SK-N-DZ (cell line): ENCODE data around the gene FRG2B. TPM values are rescaled to one million over a fixed set of nuclear protein-coding genes. Genes with fewer than 3 reads are reported as not detected.
A peak's percentile ranks its signal among the peaks of the same experiment; 100 is the strongest.
"Not testable (repeated sequence)": the region's sequence is repeated elsewhere in the genome, so short reads cannot be mapped to it uniquely, and the experiment has no call there.

Experiments used
- DNase-seq: peaks from one replicate; pipeline ENCODE4 v3.0.0-alpha.2; 2015; ENCODE audit warnings: low spot score
- polyA plus RNA-seq, 2 experiments: library from polyadenylated mRNA; depleted of rRNA; stranded (reverse); fragments of >200 nt; gene quantifications; 2 replicates each; pipeline ENCODE4 v1.2.3, GENCODE V29; 2014

Gene FRG2B
- polyA plus RNA-seq (2014; cell fraction: cytosol; rRNA removed), result not detected in 2 replicates
- not detected in 2 replicates for polyA plus RNA-seq (2014; cell fraction: nucleus; rRNA removed)

DNA sequence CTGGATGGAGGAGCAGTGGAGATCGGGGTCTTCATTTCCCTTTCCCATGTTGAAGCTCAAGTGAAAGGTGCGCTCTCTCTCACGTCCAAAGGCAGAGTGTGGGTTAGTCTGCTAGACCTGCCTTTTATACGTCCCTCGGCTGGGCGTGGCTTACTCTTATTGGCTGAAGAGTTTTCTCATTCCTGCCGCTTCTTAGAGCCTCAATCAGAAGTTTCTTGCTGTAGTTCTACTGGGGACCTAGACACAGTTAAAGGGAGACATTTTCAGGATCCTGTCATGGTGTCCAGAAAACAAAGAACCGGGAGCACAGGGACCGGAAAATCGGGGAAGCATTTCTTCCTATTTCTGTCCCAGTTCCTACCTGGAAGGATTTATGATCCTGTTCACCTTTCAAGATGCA, at the start of gene FRG2B:
Gene FRG2B, minus strand, starts transcription at position 101 of the 400 bp plus-strand sequence. Its CDS starts 53 bp downstream, at position 48.
- DNase-seq, result not testable (repeated sequence)

DNA sequence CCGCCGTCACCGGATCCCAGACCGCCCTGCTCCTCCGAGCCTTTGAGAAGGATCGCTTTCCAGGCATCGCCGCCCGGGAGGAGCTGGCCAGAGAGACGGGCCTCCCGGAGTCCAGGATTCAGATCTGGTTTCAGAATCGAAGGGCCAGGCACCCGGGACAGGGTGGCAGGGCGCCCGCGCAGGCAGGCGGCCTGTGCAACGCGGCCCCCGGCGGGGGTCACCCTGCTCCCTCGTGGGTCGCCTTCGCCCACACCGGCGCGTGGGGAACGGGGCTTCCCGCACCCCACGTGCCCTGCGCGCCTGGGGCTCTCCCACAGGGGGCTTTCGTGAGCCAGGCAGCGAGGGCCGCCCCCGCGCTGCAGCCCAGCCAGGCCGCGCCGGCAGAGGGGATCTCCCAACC, 40.9 kb upstream of the FRG2B start:
- DNase-seq, result not testable (repeated sequence)

DNA sequence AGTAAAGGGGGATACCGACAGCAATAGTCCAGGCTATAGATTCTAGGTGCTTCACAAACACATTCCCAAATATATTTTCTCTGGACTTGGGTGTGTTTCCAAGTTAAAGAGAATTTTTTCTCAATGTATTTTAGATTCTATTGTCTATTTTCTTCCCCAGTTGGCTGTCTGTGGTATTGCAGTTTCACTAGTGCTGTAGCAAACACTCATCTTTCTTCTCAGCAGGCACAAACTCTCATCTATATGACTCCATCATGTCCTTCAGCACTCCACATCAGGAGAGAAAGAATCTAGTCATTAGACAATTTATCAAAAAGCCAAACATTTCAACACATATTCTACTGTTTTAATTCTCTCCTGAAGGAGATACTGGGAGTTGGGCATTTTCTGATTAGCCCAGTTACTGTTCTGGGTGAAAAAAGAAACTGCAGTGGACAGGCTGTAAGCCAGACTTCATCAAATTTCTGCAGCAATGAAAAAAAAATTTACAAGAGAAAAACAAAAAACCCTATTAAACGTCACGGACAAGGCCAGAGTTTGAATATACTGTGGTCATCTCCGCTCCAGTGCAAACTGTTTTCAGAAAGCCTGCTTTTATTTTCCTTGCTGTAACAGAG, 37.1 kb upstream of the FRG2B start:
- DNase-seq, result not testable (repeated sequence)

DNA sequence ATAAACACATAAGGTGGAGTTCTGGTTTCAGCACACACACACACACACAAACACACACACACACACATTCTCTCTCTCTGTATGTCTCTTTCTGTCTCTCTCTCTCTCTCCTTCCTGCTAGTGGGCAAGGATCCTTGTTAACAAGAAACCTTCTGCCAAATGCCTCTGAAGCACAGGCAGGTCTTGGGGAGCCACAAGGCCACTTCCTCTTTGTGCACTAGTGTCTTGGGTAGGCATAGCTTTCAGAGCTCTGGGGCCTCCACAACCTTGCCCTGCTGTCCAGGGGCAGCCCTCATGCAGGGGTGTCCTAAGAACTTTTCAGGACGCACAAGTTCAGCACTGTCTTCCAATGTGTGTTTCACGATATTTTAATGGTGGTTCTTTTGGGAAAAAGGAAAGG, 34.5 kb upstream of the FRG2B start:
- not testable (repeated sequence) for DNase-seq

DNA sequence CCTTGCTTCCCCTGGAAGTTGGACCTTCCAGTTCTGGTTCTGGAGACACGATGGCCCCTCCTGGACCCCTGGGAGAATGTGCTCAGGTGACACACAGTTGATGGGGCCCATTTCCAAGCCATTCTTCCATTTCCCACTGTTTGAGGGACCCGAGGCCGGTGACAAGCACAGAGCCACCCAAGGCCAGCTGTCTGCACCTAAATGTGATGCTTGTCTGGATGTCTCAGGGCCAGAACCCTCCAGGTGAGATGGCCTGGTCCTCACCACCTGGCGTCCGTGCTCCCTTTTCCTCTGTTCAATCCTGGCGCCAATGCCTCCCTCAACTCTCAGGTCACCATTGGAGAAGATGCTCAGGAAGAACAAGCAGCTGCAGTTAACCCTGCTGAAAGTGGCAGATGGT, 33.9 kb upstream of the FRG2B start:
- DNase-seq, result not testable (repeated sequence)

DNA sequence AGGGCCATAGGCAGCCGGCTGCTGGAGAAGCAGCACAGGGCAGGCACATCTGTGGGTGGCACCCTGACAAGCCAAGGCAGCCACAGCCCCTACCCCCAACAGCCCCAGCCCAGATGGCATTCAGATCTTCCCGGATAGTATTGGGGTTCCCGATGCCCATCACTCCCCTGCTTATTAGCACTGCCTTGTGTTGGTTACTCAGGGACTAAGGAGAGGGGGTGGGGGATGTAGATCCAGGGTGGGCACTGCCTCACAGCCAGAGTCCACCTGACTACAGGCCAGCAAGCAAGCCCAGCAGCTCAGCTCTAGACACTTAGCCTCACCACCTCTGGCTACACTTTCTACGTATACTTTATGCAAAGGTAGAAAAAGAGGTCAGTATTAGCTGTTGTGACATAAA, 30.7 kb upstream of the FRG2B start:
- DNase-seq, result not testable (repeated sequence)

DNA sequence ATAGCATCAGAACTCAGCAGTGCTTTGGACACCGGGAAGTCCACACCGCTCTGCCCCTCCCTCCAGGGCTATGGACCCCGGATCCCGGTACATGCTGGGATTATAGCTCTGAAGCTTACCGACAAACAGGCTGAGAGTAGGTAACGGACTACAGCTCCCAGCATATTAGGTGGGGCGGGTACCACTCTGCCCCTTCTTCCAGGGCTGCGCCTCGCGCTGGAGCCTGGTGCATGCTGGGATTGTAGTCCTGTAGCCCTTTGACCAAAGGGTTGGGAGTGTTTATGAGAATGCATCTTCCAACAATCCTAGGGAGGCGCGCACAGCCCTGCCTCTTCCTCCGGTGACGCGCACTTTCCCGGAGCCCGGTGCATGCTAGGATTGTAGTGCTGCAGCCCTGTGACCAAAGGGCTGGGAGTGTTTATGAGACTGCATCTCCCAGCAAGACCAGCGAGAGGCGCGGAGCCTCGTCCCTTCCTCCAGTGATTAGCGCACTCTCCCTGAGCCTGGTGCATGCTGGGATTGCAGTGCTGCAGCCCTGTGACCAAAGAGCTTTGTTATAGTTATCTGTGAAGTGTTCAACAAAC, 22.4 kb upstream of the FRG2B start:
- DNase-seq, result not testable (repeated sequence)

DNA sequence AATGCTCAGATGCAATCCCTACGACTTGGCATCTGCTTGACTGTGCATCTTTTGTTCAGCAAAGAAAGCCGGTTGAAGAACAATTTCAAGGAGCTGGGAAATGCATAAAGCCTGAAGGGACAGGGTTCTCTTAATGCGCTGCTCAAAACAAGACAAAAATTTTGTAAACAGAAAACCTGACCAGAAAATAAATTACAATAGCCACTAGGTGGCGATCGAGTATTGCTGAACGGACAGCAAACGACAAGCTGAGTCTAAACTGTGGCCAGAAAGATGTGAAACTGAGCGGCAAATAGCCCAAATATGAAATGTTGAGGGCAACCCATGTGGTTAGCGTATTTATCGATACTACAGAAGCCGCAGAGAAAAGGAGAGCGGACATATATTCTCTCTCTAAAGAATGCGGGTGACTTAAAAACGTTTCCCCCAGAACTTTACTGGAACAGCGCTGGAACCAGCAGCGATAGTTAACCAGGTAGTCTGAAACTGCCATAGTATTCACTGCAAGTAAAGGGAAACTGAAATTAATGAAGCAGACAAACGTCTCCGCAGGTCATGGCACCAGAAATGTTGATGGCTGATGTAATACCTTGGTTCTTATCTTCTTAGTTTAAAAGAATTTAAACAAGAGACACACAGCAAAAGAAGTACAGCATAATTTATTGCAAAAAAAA, 20.6 kb upstream of the FRG2B start:
- not testable (repeated sequence) for DNase-seq

DNA sequence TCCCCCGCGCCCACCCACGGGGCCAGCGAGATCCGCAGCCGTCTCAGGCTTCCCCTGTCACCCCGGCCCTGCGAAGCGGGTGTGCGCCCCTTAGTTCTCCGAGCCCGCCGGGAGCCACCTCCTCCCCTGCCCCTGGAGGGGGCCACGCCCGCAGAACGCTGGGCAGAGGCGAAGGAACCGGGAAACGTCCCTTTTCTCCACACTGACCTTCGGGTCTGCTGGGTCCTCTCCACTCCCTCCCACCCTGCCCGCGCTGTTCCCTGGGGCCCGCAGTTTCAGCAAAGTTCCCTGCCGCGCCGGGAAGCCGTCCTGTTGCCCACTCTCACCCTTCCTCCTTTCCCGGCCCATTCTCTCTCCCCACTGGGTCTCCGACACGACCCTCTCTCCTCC, 11.2 kb upstream of the FRG2B start:
- not testable (repeated sequence) for DNase-seq

DNA sequence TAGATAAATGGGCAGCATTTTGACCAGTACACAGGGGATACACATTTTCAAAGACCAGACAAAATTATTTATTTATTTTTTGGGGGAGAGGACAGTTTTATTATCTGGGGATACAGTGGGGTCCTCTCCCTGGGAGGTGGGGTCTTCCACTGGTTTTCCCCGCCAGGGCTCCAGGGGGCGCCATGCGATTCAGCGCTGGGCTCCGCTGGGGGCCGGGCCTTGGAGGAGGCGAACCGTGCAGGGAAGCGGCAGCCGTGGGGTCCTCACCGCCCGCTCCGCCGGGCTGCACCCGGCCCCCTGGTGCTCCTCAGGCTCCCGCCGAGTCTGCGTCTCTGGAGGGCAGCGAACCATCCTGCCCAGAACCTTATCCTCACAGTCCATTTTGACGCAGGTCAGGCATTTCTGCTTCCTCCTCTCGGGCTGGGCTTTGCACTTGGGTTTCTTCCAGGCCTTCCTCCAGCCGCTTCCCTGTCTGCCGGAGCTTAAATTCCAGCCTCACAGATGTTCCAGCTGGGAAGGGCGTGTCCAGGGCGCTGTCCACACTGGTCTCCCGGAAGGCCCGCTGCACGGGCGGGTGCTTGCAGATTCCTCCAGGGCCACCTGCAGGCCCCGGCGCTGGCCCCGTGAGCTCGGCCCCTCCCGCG, 10.7 kb upstream of the FRG2B start:
- DNase-seq, result not testable (repeated sequence)

DNA sequence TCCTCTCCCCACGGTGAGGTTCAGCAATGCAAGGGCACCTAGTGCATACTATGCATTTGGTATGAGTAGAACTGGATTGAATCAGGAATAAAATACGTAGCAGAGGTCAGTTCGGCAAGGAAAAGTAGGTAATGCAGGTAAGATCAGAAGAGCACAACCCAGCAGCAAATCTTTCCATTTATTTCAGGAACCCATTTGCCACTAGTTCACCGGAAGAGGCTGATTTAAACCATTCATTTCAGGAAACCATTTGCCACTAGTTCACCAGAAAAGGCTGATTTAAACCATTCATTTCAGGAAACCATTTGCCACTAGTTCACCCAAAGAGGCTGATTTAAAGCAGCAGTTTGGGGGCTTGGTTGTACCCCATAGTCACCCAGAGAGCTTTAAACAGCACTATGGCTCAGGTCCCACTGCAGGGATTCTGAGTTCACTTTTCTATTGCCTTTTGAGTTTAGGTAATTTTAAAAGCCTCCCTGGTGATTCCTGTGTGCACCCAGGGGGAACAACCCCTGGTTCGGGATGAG, 4.2 kb upstream of the FRG2B start:
- DNase-seq, result not testable (repeated sequence)

DNA sequence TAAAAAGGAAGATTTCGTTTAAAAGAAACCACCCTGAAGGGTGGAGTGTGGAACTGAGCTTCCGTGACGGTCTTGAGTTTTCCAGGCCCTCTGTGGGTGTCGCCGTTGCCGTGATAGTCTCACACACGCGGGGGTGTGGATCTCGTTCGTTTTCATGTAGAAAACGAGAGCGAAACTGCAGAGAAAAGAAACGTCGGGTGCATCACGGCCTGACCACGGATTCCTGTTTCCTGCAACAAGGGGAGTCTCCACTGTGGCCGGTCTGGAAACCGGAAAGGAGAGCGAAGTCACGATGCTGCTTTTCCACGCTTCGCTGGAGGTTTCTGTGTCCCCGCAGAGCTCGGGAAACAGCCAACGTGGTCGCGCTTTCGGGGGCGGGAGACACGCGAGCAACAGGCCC, 4.1 kb downstream of the FRG2B start:
- DNase-seq, result not testable (repeated sequence)

DNA sequence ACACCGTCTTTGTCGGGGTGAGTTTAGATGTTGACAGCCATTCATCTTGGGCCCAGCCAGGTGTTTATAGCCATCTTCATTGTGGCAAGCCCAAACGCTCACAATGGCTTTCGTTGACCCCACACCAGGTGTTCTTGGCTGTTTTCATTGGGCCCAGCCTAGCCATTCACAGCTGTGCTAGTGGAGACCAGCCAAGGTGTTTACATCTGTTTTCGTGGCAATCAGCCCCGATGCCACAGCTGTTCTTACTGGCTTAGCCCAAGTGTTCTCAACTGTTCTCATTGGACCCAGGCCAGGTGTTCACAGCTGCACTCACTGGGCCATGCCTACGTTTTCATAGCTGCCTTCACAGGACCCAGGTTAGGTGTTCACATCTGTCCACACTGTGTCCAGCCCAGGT, 7.7 kb downstream of the FRG2B start:
- DNase-seq, result no peak

DNA sequence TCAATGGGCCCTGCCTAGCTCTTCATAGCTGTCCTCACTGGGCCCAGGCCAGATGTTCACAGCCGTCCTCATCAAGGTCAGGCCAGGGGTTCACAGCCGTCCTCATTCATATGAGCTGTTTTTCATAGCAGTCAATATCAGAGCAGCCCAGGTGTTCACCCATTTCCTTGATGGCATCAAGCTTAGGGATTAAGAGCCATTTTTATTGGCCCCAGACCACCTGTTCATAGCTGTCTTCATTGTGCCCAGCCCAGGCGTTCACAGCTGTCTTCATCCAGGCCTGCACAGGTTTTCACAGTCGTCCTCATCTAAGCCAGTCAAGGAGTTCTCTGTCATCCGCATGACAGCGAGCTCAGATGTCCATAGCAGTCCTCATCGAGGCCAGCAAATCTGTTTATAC, 9.4 kb downstream of the FRG2B start:
- DNase-seq, result no peak

DNA sequence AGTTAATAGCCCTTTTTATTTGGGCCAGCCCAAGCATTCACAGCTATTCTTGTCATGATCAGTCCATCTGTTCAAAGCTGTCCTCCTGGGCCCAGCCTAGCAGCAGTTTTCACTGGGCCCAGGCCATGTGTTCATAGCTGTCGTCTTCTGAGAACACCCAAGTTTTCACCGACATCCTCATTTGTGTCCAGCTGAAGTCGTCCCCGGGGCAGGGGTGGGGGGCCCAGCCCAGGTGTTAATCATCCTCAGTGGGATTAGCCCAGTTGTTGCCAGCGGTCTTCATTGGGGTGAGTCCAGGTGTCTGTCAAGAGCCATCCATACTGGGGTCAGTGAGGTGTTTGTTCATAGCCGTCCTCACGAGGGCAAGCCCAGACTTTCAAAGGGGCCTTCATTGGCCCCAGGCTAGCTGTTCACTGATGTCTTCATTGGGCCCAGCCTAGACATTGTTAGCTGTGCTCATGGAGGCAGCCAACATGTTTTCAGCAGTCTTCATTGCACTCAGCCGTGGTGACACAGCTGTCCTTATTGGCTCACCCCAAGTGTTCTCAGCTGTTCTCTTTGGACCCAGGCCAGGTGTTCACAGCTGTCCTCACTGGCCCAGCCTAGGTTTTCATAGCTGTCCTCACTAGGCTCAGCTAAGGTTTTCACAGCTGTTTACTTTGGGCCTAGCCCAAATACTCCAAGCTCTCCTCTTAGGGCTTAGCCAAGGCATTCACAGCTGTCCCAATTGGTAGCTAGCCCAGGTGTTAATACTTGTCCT, 10.0 kb downstream of the FRG2B start:
- no peak for DNase-seq

DNA sequence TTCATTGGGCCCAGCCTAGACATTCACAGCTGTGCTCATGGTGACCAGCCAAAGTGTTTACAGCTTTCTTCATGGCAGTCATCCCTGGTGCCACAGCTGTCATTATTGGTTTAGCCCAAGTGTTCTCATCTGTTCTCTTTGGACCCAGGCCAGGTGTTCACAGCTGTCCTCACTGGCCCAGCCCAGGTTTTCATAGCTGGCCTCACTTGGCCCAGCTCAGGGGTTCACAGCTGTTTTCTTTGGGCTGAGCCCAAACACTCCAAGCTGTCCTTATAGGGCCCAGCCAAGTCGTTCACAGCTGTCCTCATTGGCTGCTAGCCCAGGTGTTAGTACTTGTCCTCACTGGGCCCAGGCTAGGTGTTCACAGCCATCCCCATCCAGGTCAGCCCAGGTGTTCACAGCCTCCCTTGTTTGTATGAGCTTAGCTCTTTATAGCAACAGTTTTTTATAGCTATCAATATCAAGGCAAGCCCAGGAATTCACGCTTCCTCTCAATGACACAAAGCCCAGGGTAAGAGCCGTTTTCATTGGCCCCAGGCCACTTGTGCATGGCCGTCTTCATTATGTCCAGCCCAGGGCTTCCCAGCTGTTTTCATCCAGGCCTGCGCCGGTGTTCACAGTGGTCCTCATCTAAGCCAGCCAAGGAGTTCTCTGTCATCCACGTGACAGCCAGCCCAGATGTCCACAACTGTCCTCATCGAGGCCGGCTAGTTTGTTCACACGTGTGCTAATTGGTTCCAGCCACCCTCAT, 11.6 kb downstream of the FRG2B start:
- DNase-seq, result no peak

DNA sequence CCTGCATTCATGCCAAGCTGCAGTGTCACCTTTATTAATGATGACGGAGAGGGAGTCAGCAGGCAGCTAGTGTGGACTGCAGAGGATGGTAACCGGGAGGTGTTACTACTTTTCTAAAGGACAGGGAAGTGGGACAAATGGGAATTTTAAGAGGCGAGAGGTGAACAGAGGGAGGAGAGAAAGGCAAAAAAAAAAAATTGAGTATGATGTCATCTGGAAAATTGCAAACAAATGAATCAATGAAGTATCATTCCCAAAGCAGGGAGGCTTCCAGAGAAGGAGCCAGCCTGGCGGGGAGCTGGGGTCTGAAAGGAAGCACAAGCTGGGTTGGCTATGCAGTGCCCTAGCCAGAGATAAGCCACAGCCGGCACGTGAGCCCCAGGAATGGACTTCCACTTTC, 12.9 kb downstream of the FRG2B start:
- no peak for DNase-seq

DNA sequence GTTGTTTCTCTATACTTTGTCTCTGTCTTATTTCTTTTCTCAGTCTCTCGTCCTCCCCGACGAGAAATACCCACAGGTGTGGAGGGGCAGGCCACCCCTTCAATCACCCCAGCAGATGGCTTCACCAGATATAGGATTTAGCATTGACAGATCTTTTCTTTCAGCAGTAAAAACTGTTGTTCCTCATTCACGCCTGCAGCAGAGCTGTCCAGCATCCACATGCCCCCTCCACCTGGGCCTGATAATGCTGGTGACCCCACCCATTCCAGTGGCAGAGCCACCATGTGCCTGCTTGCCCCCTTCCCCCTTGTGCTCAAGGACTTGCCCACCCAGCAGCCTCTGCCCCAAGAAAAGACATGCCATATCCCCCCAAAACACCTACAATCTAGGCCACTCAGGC, 15.5 kb downstream of the FRG2B start:
- DNase-seq, result no peak

DNA sequence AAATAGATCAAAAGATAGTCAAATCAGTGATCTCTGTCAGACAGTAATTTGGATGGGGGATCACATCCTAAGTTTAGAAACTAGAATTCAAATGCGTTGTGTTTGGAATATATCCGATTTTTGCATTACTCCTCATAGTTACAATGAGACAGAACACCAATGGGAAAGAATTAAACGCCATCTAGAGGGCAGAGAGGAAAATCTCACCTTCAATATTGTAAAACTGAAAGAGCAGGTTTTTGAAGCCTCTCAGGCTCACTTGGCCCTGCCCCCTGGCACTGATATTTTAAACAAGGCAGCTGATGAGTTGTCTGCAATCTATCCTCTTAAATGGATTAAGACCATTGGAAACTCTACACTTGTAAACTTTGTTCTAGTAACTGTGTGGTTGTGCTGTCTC, 17.7 kb downstream of the FRG2B start:
- DNase-seq, result peak; percentile 29

DNA sequence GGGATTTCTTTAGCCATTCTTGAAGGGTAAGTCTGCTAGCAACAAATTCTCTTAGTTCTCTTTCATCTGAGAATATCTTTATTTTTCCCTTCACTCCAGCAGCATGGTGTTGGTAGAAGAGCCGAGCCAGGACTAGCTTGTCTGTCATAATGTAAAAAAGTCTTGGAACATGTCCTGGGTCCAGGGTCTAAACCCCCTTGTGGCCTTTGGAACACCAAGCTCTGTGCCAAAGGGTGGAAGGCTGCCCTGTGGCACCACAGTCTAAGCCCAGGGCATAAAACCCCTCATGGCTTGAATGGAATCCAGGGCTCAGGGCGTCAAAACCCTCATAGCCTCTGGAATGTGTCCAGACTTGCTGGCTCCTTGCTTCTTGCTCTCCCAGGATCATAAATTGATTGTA, 23.2 kb downstream of the FRG2B start:
- not testable (repeated sequence) for DNase-seq

DNA sequence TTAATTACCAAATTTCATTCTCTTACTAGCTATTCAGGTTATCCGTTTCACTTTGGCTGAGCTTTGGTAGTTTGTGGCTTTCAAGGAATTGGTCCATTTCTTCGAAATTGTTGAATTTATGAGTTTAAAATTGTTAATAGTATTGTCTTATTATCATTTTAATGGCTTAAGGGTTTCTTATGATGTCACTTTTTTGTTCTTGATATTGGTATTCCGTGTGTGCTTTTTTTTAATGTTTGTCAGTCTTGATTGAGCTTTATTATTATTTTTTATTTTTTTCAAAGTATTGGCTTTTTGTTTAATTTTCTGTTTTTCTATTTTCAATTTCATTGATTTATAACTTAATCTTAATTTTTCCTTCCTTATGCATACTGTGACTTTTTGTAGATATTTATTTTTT, 25.9 kb downstream of the FRG2B start:
- DNase-seq, result no peak
